H54 (cell line): ENCODE data around the gene PPP2CA.
"Not testable (repeated sequence)": the region's sequence is repeated elsewhere in the genome, so short reads cannot be mapped to it uniquely, and the experiment has no call there.

Source experiments
- DNase-seq: peaks from one replicate; pipeline ENCODE4 v3.0.0; 2011; ENCODE audit warnings: low spot score, mixed read lengths; ENCODE audit not compliant: insufficient read length
- FAIRE-seq: peaks from 3 replicates; lab custom pipeline; 2011; peaks lifted over from hg19 to GRCh38; lab: Jason Lieb, UNC
- POLR2A ChIP-seq: IDR thresholded peaks from 2 replicates; pipeline ENCODE4 v1.6.1; 2011; ENCODE audit warnings: low read depth, mild to moderate bottlenecking, low read length

Gene PPP2CA

DNA sequence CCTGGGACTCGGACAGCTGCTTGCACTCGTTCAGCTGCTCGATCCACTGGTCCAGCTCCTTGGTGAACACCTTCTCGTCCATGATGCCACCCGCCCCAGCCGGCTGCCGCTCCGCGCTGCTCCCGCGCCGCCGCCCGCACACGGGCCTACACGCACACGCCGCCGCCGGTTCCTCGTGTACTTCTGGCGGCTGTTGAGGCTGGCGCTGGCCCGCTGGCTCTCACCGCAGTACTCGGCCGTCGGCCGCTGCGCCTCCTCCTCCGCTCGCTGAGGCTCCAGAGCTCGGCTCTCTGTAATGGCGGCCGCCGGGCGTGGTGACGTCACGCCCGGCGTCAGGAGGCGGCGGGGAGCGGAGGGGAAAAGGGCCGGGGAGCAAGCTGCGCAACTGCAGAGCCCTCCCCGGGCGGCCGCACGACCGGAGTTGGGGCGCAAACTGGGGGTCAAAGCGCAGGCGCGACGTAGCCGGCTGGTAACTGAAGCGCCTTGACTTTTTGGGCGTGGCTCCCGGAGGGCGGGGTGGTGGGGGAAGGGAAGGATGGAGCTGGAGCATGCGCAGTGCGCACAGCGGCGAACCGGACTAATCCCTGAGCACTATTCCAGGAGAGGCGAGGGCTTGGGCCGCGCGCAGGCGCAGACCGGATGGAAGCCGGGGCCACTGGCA, at the start of gene PPP2CA:
TSS of gene PPP2CA (minus strand) at position 294 of the 661 bp plus-strand sequence. CDS start at position 82, 212 bp downstream.
- DNase-seq (peak; percentile 90), FAIRE-seq (peak; percentile 88)
- peak; percentile 83 for TF ChIP-seq POLR2A

DNA sequence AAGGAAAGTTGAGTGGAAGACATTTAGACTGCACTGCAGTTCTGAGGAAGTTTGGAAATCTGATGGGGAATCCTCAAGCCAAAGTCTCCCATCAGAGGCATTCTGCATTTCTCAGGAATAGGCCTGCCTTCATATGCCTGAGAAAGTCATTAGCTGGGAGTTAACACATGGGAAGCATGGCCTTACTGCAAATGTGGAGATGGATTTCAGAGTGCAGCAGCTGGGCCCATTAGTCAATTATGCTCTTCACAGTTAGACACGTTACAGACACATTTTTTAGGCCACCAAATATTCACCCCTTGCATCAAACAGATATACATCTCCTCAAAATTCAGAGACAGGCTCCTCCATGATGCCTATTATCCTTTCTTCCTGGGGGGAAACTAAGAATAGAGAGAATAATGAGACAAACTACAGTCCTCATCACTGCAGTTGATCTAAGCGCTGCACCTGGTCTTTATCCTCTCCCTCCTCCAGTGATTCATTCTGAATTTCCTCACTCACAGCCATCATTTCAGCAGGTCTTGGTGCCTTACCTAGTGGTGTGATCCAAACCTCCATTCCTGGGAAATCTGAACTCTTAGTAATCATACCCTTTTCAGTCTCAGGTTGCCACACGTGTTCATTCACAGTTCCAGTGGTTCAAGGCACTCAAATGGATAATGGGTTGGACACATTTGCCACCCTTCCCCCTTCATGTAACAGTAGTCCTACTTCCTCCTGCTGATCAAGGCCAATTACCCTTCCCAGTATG, 47.9 kb upstream of the PPP2CA start:
- no peak for TF ChIP-seq POLR2A
- FAIRE-seq (no peak), DNase-seq (no peak)

DNA sequence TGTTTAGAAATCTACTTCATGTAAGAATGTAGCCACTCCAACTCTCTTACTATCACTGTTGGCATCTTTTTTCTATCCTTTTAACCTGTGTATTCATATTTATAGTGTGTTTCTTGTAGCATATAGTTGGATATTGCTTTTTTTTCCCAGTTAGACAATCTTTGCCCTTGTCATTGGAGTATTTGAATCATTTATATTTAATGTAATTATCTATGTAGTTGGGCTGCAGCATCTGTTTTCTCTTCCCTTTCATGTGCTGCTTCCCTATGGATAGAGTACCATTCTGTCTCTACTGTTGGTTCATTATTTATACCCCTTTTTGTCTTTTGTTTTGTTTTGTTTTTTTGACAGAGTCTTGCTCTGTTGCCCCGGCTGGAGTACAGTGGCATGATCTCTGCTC, 45.2 kb upstream of the PPP2CA start:
- TF ChIP-seq POLR2A, result no peak
- no peak for FAIRE-seq
- no peak for DNase-seq

DNA sequence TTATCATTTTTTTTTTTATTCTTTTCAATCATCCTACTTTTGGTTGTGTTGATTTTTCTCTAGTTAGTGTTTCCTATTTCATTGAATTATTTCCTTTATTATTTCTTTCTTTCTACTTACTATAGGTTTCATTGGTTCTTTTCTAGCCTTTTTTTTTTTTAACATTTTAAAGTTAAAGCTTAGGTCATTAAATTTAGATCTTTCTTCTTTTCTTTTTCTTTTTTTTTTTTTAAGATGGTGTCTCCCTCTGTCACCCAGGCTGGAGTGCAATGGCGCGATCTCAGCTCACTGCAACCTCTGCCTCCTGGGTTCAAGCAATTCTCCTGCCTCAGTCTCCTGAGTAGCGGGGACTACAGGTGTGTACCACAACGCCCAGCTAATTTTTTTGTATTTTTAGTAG, 43.0 kb upstream of the PPP2CA start:
- no peak for DNase-seq
- no peak for TF ChIP-seq POLR2A
- FAIRE-seq, result no peak

GRCh38 chr5:134268019-134268601, 42.2 kb upstream of the PPP2CA start:
- DNase-seq, result no peak
- TF ChIP-seq POLR2A, result no peak
- FAIRE-seq, result no peak

DNA sequence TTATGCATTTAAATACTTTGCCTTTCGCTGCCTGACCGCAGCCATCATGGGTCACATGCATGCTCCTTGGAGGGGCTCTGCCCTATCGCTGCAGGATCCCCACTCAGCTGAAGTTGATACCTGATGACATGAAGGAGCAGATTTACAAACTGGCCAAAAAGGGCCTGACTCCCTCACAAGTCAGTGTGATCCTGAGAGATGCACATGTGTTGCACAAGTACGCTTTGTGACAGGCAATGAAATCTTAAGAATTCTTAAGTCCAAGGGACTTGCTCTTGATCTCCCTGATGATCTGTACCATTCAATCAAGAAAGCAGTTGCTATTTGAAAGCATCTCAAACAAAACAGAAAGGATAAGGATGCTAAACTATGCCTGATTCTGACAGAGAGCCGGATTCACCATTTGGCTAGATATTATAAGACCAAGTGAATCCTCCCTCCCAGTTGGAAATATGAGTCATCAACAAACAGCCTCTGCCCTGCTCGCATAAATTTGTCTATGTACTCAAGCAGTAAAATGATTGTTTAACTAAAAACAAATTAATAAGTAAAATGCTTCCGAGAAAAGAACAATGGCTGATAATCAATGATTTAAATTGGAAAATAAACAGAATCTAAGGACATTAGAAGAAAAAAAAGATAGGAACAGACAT, 41.6 kb upstream of the PPP2CA start:
- FAIRE-seq (peak; percentile 93), DNase-seq (no peak)
- no peak for TF ChIP-seq POLR2A

DNA sequence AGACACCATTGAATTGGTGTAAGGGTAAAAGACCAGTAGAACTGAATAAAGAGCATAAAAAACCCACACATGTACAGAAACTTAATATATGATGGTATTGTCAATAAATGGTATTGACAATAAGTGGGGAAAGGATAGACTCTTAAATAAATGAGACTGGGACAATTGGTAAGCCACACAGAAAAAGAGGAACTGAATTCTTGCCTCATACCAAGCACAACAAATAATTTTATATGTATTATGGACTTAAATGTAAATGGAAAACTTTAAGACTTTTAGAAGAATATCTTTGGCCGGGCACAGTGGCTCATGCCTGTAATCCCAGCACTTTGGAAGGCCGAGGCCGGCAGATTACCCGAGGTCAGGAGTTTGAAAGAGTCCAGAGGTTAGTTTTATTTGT, 37.9 kb upstream of the PPP2CA start:
- TF ChIP-seq POLR2A, result no peak
- DNase-seq (no peak), FAIRE-seq (no peak)

- FAIRE-seq, DNase-seq: not testable (repeated sequence)
Observed at GRCh38 chr5:134262629-134263028, 36.8 kb upstream of the PPP2CA start.

GRCh38 chr5:134258896-134259295, 33.0 kb upstream of the PPP2CA start:
- DNase-seq (no peak), FAIRE-seq (no peak)
- TF ChIP-seq POLR2A, result no peak

DNA sequence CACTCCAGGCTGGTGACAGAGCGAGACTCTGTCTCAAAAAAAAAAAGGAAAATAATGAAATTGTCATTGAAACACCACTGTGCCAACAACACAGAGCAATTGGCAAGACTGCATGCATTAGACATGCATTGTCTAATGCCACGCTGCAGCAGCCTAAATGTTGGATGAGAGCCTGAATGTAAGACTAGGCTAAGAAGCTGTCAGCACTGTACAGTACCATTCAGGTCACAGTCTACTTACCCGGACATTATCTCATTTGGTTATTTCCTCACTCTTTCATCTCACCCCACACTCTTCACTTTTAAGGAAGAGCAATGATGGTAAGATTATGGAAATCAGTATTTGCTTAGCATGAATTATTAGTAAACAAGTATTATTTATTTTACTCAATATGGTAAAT, 31.3 kb upstream of the PPP2CA start:
- DNase-seq (no peak), FAIRE-seq (no peak)
- TF ChIP-seq POLR2A, result no peak

- TF ChIP-seq POLR2A, result no peak
- DNase-seq (no peak), FAIRE-seq (no peak)
Observed at GRCh38 chr5:134255418-134256150, 29.7 kb upstream of the PPP2CA start.

- FAIRE-seq, DNase-seq: not testable (repeated sequence)
Observed at GRCh38 chr5:134253368-134254153, 27.7 kb upstream of the PPP2CA start.

GRCh38 chr5:134252671-134253070, 26.8 kb upstream of the PPP2CA start:
- TF ChIP-seq POLR2A, result no peak
- FAIRE-seq (peak; percentile 77), DNase-seq (peak; percentile 72)
